AG04449 (cell line): ENCODE results near the gene DISP2.

Experiments used
- CTCF ChIA-PET: fragments of 350-600 bp; formaldehyde crosslinking; extraction: SDS; loops from one replicate; lab custom pipeline; 2021; ENCODE audit warnings: antibody characterized with exemption; lab: Yijun Ruan, JAX
- POLR2A ChIA-PET: fragments of 400-600, 350-600 bp; formaldehyde crosslinking; extraction: SDS; loops from one replicate; lab custom pipeline; 2020; ENCODE audit warnings: antibody characterized with exemption, inconsistent platforms; lab: Yijun Ruan, JAX
- DNase-seq: peaks from one replicate; pipeline ENCODE4 v3.0.0-alpha.2; 2010; ENCODE audit warnings: low read depth, low spot score
- H3K4me3 ChIP-seq: 2 replicates; pipeline ENCODE4 v1.5.1; 2011; ENCODE audit warnings: low read depth, mild to moderate bottlenecking, control low read depth, low read length
- TF ChIP-seq, protein P1 (sequence below): IDR thresholded peaks from one replicate; pipeline ENCODE4 v1.5.1; 2011; ENCODE audit warnings: mild to moderate bottlenecking, moderate library complexity, low read length, control low read depth, inconsistent platforms; ENCODE audit not compliant: insufficient read depth; ENCODE audit errors: missing control alignments

The DISP2 gene, protein sequence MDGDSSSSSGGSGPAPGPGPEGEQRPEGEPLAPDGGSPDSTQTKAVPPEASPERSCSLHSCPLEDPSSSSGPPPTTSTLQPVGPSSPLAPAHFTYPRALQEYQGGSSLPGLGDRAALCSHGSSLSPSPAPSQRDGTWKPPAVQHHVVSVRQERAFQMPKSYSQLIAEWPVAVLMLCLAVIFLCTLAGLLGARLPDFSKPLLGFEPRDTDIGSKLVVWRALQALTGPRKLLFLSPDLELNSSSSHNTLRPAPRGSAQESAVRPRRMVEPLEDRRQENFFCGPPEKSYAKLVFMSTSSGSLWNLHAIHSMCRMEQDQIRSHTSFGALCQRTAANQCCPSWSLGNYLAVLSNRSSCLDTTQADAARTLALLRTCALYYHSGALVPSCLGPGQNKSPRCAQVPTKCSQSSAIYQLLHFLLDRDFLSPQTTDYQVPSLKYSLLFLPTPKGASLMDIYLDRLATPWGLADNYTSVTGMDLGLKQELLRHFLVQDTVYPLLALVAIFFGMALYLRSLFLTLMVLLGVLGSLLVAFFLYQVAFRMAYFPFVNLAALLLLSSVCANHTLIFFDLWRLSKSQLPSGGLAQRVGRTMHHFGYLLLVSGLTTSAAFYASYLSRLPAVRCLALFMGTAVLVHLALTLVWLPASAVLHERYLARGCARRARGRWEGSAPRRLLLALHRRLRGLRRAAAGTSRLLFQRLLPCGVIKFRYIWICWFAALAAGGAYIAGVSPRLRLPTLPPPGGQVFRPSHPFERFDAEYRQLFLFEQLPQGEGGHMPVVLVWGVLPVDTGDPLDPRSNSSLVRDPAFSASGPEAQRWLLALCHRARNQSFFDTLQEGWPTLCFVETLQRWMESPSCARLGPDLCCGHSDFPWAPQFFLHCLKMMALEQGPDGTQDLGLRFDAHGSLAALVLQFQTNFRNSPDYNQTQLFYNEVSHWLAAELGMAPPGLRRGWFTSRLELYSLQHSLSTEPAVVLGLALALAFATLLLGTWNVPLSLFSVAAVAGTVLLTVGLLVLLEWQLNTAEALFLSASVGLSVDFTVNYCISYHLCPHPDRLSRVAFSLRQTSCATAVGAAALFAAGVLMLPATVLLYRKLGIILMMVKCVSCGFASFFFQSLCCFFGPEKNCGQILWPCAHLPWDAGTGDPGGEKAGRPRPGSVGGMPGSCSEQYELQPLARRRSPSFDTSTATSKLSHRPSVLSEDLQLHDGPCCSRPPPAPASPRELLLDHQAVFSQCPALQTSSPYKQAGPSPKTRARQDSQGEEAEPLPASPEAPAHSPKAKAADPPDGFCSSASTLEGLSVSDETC (N-terminal part only)

DNA sequence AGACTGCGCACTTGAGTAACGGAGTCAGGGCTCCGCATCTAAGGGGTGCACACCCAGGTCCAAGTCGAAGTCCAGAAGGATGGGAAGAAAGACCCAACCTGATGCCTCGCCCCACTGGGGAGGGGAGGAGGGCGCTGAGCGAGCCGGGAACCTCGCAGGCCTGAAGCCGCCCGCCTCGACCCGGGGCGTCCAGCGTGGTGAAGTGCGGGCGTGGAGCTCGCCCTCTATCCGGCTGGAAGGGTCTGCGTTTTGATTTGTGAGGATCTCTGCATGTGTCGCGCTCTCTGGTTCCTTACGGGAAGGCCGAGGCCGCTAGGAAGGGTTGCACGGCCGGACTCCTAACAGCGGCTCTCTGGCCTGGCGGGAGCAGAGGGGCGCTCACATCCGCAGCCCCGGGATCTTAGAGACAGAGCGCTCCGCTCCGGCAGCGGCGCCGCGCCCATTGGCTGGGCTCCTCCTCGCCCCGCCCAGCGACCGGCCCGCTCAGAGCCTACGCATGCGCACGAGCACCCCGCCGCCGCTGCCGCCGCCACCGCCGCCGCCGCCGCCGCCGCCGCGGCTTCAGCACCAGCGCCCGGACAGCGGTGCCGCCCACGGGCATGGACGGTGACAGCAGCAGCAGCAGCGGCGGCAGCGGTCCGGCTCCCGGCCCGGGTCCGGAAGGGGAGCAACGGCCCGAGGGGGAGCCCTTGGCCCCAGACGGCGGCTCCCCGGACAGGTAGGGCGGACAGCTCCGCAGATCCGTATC, at the start of gene DISP2:
Gene DISP2 (plus strand): TSS at position 497 of the 748 bp plus-strand sequence. CDS start 103 bp downstream, at position 600.
- peak within 1 kb of the TSS; percentile 61 for H3K4me3 ChIP-seq
- ChIA-PET CTCF (interaction anchor here (1.0 to 8.3 kb wide), 6 partner anchors 11 to 83 kb away, joined by 3 to 166 read pairs (median 5); partner anchors contain the start of genes CCDC9B and INAFM2), POLR2A (interaction anchor here (0.9 to 1.0 kb wide), 3 partner anchors 14 to 56 kb away, joined by 3 read pairs; no protein-coding TSS in a partner anchor)
- no peak for DNase-seq
- TF ChIP-seq, protein P1, sequence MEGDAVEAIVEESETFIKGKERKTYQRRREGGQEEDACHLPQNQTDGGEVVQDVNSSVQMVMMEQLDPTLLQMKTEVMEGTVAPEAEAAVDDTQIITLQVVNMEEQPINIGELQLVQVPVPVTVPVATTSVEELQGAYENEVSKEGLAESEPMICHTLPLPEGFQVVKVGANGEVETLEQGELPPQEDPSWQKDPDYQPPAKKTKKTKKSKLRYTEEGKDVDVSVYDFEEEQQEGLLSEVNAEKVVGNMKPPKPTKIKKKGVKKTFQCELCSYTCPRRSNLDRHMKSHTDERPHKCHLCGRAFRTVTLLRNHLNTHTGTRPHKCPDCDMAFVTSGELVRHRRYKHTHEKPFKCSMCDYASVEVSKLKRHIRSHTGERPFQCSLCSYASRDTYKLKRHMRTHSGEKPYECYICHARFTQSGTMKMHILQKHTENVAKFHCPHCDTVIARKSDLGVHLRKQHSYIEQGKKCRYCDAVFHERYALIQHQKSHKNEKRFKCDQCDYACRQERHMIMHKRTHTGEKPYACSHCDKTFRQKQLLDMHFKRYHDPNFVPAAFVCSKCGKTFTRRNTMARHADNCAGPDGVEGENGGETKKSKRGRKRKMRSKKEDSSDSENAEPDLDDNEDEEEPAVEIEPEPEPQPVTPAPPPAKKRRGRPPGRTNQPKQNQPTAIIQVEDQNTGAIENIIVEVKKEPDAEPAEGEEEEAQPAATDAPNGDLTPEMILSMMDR, result no peak

- no peak overlapping the region for H3K4me3 ChIP-seq
- TF ChIP-seq, protein P1, result no peak
- ChIA-PET CTCF (interaction anchor here (0.7 to 24.3 kb wide), 12 partner anchors 8 to 280 kb away, joined by 3 to 500 read pairs (median 16); partner anchors contain the start of genes ANKRD63, CCDC9B, INAFM2 and IVD), POLR2A (no interaction called here)
- no peak for DNase-seq
These were observed 48.6 kb upstream of the DISP2 start for GRCh38 chr15:40309344-40309862.

GRCh38 chr15:40310001-40310959, 47.7 kb upstream of the DISP2 start:
- POLR2A ChIA-PET, result no interaction called here
- H3K4me3 ChIP-seq, result no peak overlapping the region
- CTCF ChIA-PET, result interaction anchor here (0.7 to 24.3 kb wide), 14 partner anchors 9 to 279 kb away, joined by 3 to 500 read pairs (median 13); partner anchors contain the start of genes ANKRD63, CCDC9B, INAFM2 and IVD
- DNase-seq, result no peak
- TF ChIP-seq, protein P1, result peak; percentile 67

DNA sequence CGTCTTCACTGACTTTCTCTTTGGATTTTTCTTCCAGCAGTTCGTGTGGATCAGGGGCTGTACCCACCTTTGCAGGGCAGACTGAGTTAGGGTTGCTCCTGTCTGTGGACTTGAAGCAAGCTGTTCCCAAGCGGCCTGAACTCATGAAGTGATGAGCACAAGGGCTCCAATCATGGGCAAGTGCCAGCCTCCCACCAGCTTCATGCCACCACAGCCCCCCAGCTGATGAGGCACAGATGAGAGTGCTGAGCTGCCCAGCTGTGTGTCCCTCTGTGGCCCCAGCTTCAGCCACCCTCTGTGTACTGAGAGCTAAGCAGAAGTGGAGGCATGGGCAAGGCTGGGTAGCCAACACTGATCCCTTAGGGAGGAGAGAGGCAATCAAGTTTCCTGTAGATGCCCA, 47.0 kb upstream of the DISP2 start:
- no peak for DNase-seq

More for the DNA sequence above, 47.0 kb upstream of the DISP2 start:
- ChIA-PET CTCF (interaction anchor here (0.9 to 24.3 kb wide), 11 partner anchors 9 to 149 kb away, joined by 3 to 500 read pairs (median 17); partner anchors contain the start of genes ANKRD63, CCDC9B, INAFM2 and IVD), POLR2A (no interaction called here)
- H3K4me3 ChIP-seq, result no peak overlapping the region
- TF ChIP-seq, protein P1, result no peak
